ENCODE data around the gene SUSD1.

The SUSD1 gene

GRCh38 chr9:112007575-112008240, 167.4 kb downstream of the SUSD1 start:
- DNase-seq, result no peak

- DNase-seq, result no peak
Measured at GRCh38 chr9:112006361-112007020, 168.6 kb downstream of the SUSD1 start.

- no peak for DNase-seq
Measured at GRCh38 chr9:112005939-112006338, 169.2 kb downstream of the SUSD1 start.

GRCh38 chr9:112003538-112003937, 171.6 kb downstream of the SUSD1 start:
- DNase-seq, result no peak

- no peak for DNase-seq
Measured at GRCh38 chr9:112002847-112003457, 172.1 kb downstream of the SUSD1 start.

GRCh38 chr9:112002131-112002846, 172.8 kb downstream of the SUSD1 start:
- no peak for DNase-seq

- DNase-seq, result no peak
Measured at GRCh38 chr9:112000743-112001142, 174.4 kb downstream of the SUSD1 start.

- DNase-seq, result no peak
Measured at GRCh38 chr9:111999319-111999718, 175.8 kb downstream of the SUSD1 start.

GRCh38 chr9:111997831-111998230, 177.3 kb downstream of the SUSD1 start:
- no peak for DNase-seq

GRCh38 chr9:111994831-111995458, 180.2 kb downstream of the SUSD1 start:
- no peak for DNase-seq

GRCh38 chr9:111993319-111993718, 181.8 kb downstream of the SUSD1 start:
- no peak for DNase-seq

- no peak for DNase-seq
Measured at GRCh38 chr9:111992523-111992922, 182.6 kb downstream of the SUSD1 start.

- DNase-seq, result no peak
Measured at GRCh38 chr9:111991179-111991578, 183.9 kb downstream of the SUSD1 start.
